Activated CD8-positive, alpha-beta T cell treated with anti-CD3 and anti-CD28 coated beads, Interleukin-2, amount 10 ng/mL, durations not matched to agents 7 days and 5 days (primary cell): ENCODE data around the gene TRDMT1. TPM values are rescaled to one million over a fixed set of nuclear protein-coding genes. Genes with fewer than 3 reads are reported as not detected.
A peak's percentile ranks its signal among the peaks of the same experiment; 100 is the strongest.

Experiments used
- ATAC-seq: fragments of 150-1000 bp; cut with Tn5 transposase; one replicate; pipeline ENCODE4 v1.10.0; 2021; ENCODE audit warnings: moderate library complexity
- CTCF ChIA-PET: fragments of 350-600 bp; sonication (Branson Sonifier 250); formaldehyde crosslinking; loops from one replicate; lab custom pipeline; 2021; ENCODE audit warnings: antibody characterized with exemption; lab: Charles Lee
- POLR2A ChIA-PET: fragments of 350-600 bp; sonication (Branson Sonifier 250); formaldehyde crosslinking; loops from one replicate; lab custom pipeline; 2021; ENCODE audit warnings: antibody characterized with exemption; lab: Charles Lee
- DNase-seq: peaks from one replicate; pipeline ENCODE4 v3.0.0-alpha.2; 2020
- H3K27ac Mint-ChIP-seq: one replicate; pipeline ENCODE4 v1.8.0; 2021; ENCODE audit warnings: mild to moderate bottlenecking, mixed read lengths
- H3K27me3 Mint-ChIP-seq: one replicate; pipeline ENCODE4 v1.8.0; 2021; ENCODE audit warnings: low read depth, mixed read lengths
- H3K36me3 Mint-ChIP-seq: one replicate; pipeline ENCODE4 v1.8.0; 2021; ENCODE audit warnings: low read depth, mixed read lengths
- H3K4me1 Mint-ChIP-seq: one replicate; pipeline ENCODE4 v1.8.0; 2021; ENCODE audit warnings: low read depth, mixed read lengths
- H3K4me3 Mint-ChIP-seq: one replicate; pipeline ENCODE4 v1.8.0; 2021; ENCODE audit warnings: mild to moderate bottlenecking, mixed read lengths
- H3K9me3 Mint-ChIP-seq: one replicate; pipeline ENCODE4 v1.8.0; 2022; ENCODE audit warnings: mixed read lengths; ENCODE audit not compliant: insufficient read depth
- total RNA-seq, 2 experiments: library from RNA; stranded (reverse); gene quantifications; one replicate each; pipeline ENCODE4 v1.2.3, GENCODE V29; 2021

The TRDMT1 gene
- total RNA-seq, 2 experiments from 2014 or later = 11.6 to 13.6 TPM

GRCh38 chr10:17209881-17210280 lies 8.4 kb upstream of the TRDMT1 start:
- H3K36me3 Mint-ChIP-seq = peaks cover 23% of the 10 kb centered on the region
- peaks cover 53% of the 10 kb centered on the region for H3K4me1 Mint-ChIP-seq
- H3K4me3 Mint-ChIP-seq = no peak overlapping the region
- ChIA-PET POLR2A (interaction anchor here (1.6 kb wide), 1 partner anchor 20 kb away, joined by 6 read pairs; no protein-coding TSS in a partner anchor), CTCF (no interaction called here)
- H3K9me3 Mint-ChIP-seq = no peaks in the 10 kb centered on the region
- ATAC-seq (no peak), DNase-seq (no peak)
- no peaks in the 10 kb centered on the region for H3K27me3 Mint-ChIP-seq
- H3K27ac Mint-ChIP-seq = no peak overlapping the region

GRCh38 chr10:17209302-17209701 lies 7.8 kb upstream of the TRDMT1 start:
- Mint-ChIP-seq H3K9me3 (no peaks in the 10 kb centered on the region), H3K27ac (no peak overlapping the region), H3K4me3 (no peak overlapping the region), H3K36me3 (peaks cover 18% of the 10 kb centered on the region), H3K4me1 (peaks cover 50% of the 10 kb centered on the region), H3K27me3 (no peaks in the 10 kb centered on the region)
- no peak for DNase-seq
- CTCF ChIA-PET = no interaction called here
- POLR2A ChIA-PET = interaction anchor here (1.6 kb wide), 1 partner anchor 21 kb away, joined by 6 read pairs; no protein-coding TSS in a partner anchor
- no peak for ATAC-seq

- Mint-ChIP-seq H3K27ac (peak overlapping the region; percentile 51), H3K36me3 (peaks cover 15% of the 10 kb centered on the region), H3K4me1 (peaks cover 56% of the 10 kb centered on the region), H3K4me3 (no peak overlapping the region), H3K27me3 (no peaks in the 10 kb centered on the region), H3K9me3 (no peaks in the 10 kb centered on the region)
- POLR2A ChIA-PET = interaction anchor here (0.7 to 1.6 kb wide), 2 partner anchors 20 to 21 kb away, joined by 3 to 6 read pairs; partner anchors contain the start of gene VIM
- ATAC-seq (no peak), DNase-seq (no peak)
- CTCF ChIA-PET = no interaction called here
These were observed 7.0 kb upstream of the TRDMT1 start for GRCh38 chr10:17208476-17208875.

- H3K4me1 Mint-ChIP-seq = peaks cover 63% of the 10 kb centered on the region
These were observed 4.8 kb upstream of the TRDMT1 start for GRCh38 chr10:17206210-17206709.

GRCh38 chr10:17203416-17203815 lies 1.9 kb upstream of the TRDMT1 start:
- Mint-ChIP-seq H3K4me1 (peaks cover 68% of the 10 kb centered on the region), H3K27me3 (no peaks in the 10 kb centered on the region), H3K9me3 (no peaks in the 10 kb centered on the region), H3K4me3 (no peak overlapping the region), H3K27ac (no peak overlapping the region), H3K36me3 (peaks cover 6% of the 10 kb centered on the region)
- POLR2A ChIA-PET = interaction anchor here (1.3 to 1.5 kb wide), 2 partner anchors 22 to 27 kb away, joined by 3 to 4 read pairs; no protein-coding TSS in a partner anchor
- DNase-seq (no peak), ATAC-seq (no peak)
- CTCF ChIA-PET = no interaction called here

More at GRCh38 chr10:17206210-17206709, 4.8 kb upstream of the TRDMT1 start:
- CTCF ChIA-PET = interaction anchor here (0.6 to 3.0 kb wide), 7 partner anchors 10 to 255 kb away, joined by 3 to 19 read pairs (median 3); no protein-coding TSS in a partner anchor
- ATAC-seq = peak; percentile 65
- H3K27ac Mint-ChIP-seq = peak overlapping the region; percentile 84
- DNase-seq = peak; percentile 63
- H3K4me3 Mint-ChIP-seq = no peak overlapping the region
- POLR2A ChIA-PET = interaction anchor here (0.9 to 3.3 kb wide), 4 partner anchors 9 to 29 kb away, joined by 3 to 77 read pairs (median 4); partner anchors contain the start of gene VIM
- no peaks in the 10 kb centered on the region for H3K27me3 Mint-ChIP-seq
- H3K36me3 Mint-ChIP-seq = peaks cover 7% of the 10 kb centered on the region
- H3K9me3 Mint-ChIP-seq = no peaks in the 10 kb centered on the region

GRCh38 chr10:17202999-17203398 lies 1.5 kb upstream of the TRDMT1 start:
- ATAC-seq (no peak), DNase-seq (no peak)
- H3K27me3 Mint-ChIP-seq = no peaks in the 10 kb centered on the region
- H3K36me3 Mint-ChIP-seq = peaks cover 5% of the 10 kb centered on the region
- H3K4me3 Mint-ChIP-seq = no peak overlapping the region
- ChIA-PET POLR2A (interaction anchor here (1.3 to 5.0 kb wide), 3 partner anchors 23 to 28 kb away, joined by 3 to 150 read pairs (median 4); partner anchors contain the start of gene VIM), CTCF (interaction anchor here (4.3 kb wide), 1 partner anchor 28 kb away, joined by 38 read pairs; no protein-coding TSS in a partner anchor)
- H3K9me3 Mint-ChIP-seq = no peaks in the 10 kb centered on the region
- H3K4me1 Mint-ChIP-seq = peaks cover 64% of the 10 kb centered on the region
- H3K27ac Mint-ChIP-seq = no peak overlapping the region

GRCh38 chr10:17202506-17202905 lies 1.0 kb upstream of the TRDMT1 start:
- Mint-ChIP-seq H3K36me3 (peaks cover 5% of the 10 kb centered on the region), H3K27ac (no peak overlapping the region), H3K4me3 (no peak overlapping the region), H3K4me1 (peaks cover 64% of the 10 kb centered on the region), H3K27me3 (no peaks in the 10 kb centered on the region), H3K9me3 (no peaks in the 10 kb centered on the region)
- POLR2A ChIA-PET = interaction anchor here (1.2 to 5.0 kb wide), 4 partner anchors 13 to 173 kb away, joined by 3 to 150 read pairs (median 8); partner anchors contain the start of gene VIM
- DNase-seq (no peak), ATAC-seq (no peak)
- CTCF ChIA-PET = interaction anchor here (1.9 to 4.3 kb wide), 4 partner anchors 13 to 28 kb away, joined by 10 to 38 read pairs (median 17); partner anchors contain the start of gene VIM

GRCh38 chr10:17201794-17202116 lies 283 bp upstream of the TRDMT1 start:
- ChIA-PET POLR2A (interaction anchor here (0.6 to 5.0 kb wide), 11 partner anchors 10 to 400 kb away, joined by 3 to 150 read pairs (median 4); partner anchors contain the start of gene VIM), CTCF (interaction anchor here (0.9 to 4.3 kb wide), 11 partner anchors 9 to 384 kb away, joined by 3 to 38 read pairs (median 6); partner anchors contain the start of genes RSU1 and VIM)
- ATAC-seq (no peak), DNase-seq (no peak)
- Mint-ChIP-seq H3K27ac (peak overlapping the region; percentile 83), H3K9me3 (no peaks in the 10 kb centered on the region), H3K4me3 (peak overlapping the region; percentile 86), H3K36me3 (peaks cover 4% of the 10 kb centered on the region), H3K4me1 (peaks cover 57% of the 10 kb centered on the region), H3K27me3 (no peaks in the 10 kb centered on the region)

- ATAC-seq = no peak
- H3K4me1 Mint-ChIP-seq = peaks cover 45% of the 10 kb centered on the region
- DNase-seq = no peak
These were observed 1.2 kb downstream of the TRDMT1 start for GRCh38 chr10:17200001-17200911.

GRCh38 chr10:17199351-17199804 lies 2.1 kb downstream of the TRDMT1 start:
- no peak for ATAC-seq
- Mint-ChIP-seq H3K9me3 (peaks cover 7% of the 10 kb centered on the region), H3K27ac (no peak overlapping the region), H3K4me1 (peaks cover 40% of the 10 kb centered on the region), H3K4me3 (peak overlapping the region; percentile 86), H3K27me3 (no peaks in the 10 kb centered on the region), H3K36me3 (peaks cover 3% of the 10 kb centered on the region)
- no peak for DNase-seq
- ChIA-PET POLR2A (interaction anchor here (0.5 to 5.0 kb wide), 3 partner anchors 31 to 419 kb away, joined by 3 to 150 read pairs (median 3); partner anchors contain the start of genes RSU1 and VIM), CTCF (interaction anchor here (1.3 to 4.3 kb wide), 5 partner anchors 17 to 346 kb away, joined by 3 to 38 read pairs (median 16); partner anchors contain the start of gene VIM)

More at GRCh38 chr10:17200001-17200911, 1.2 kb downstream of the TRDMT1 start:
- POLR2A ChIA-PET = interaction anchor here (0.6 to 5.0 kb wide), 8 partner anchors 16 to 383 kb away, joined by 3 to 150 read pairs (median 4); partner anchors contain the start of genes RSU1 and VIM
- Mint-ChIP-seq H3K4me3 (peak overlapping the region; percentile 86), H3K27ac (peak overlapping the region; percentile 83), H3K9me3 (peaks cover 4% of the 10 kb centered on the region), H3K27me3 (no peaks in the 10 kb centered on the region), H3K36me3 (peaks cover 3% of the 10 kb centered on the region)
- CTCF ChIA-PET = interaction anchor here (1.0 to 4.3 kb wide), 17 partner anchors 11 to 383 kb away, joined by 3 to 38 read pairs (median 4); partner anchors contain the start of genes RSU1 and VIM

GRCh38 chr10:17196573-17196972 lies 4.9 kb downstream of the TRDMT1 start:
- ATAC-seq (no peak), DNase-seq (no peak)
- ChIA-PET CTCF (interaction anchor here (0.6 to 1.9 kb wide), 4 partner anchors 10 to 764 kb away, joined by 3 to 5 read pairs (median 3); no protein-coding TSS in a partner anchor), POLR2A (interaction anchor here (2.2 kb wide), 1 partner anchor 34 kb away, joined by 9 read pairs; no protein-coding TSS in a partner anchor)
- H3K27ac Mint-ChIP-seq = no peak overlapping the region
- H3K4me1 Mint-ChIP-seq = peaks cover 20% of the 10 kb centered on the region
- H3K36me3 Mint-ChIP-seq = peaks cover 3% of the 10 kb centered on the region
- no peaks in the 10 kb centered on the region for H3K27me3 Mint-ChIP-seq
- peaks cover 7% of the 10 kb centered on the region for H3K9me3 Mint-ChIP-seq
- no peak overlapping the region for H3K4me3 Mint-ChIP-seq
